Esophagus squamous epithelium (tissue), 5 donors: Measurements from ENCODE around the gene FLYWCH1. TPM values are rescaled to one million over a fixed set of nuclear protein-coding genes. Genes with fewer than 3 reads are reported as not detected.

Experiments used
- DNase-seq: peaks from one replicate; lab custom pipeline; 2025; lab: John Stamatoyannopoulos, UW
- H3K27ac ChIP-seq, 4 donors: fragments of 200-600 bp; sonication (generic); one replicate each; pipeline ENCODE4 v1.5.1; 2016 to 2019; ENCODE audit warnings: mild to moderate bottlenecking in 1 of 4
- H3K27me3 ChIP-seq, 4 donors: fragments of 200-600 bp; sonication (generic); 1 replicate in 3 of 4; 2 replicates in 1 of 4; pipeline versions ENCODE4 v1.5.1 to v1.6.0; 2017 to 2021; ENCODE audit warnings: antibody characterized with exemption in 1 of 4
- H3K36me3 ChIP-seq, 3 donors: fragments of 200-600 bp; sonication (generic); one replicate each; pipeline ENCODE4 v1.5.1; 2016 to 2019
- H3K4me1 ChIP-seq, 3 donors: fragments of 200-600 bp; sonication (generic); one replicate each; pipeline ENCODE4 v1.5.1; 2017 to 2019
- H3K4me3 ChIP-seq, 4 donors: fragments of 200-600 bp; sonication (generic); 1 replicate in 3 of 4; 2 replicates in 1 of 4; pipeline ENCODE4 v1.5.1; 2016 to 2019; ENCODE audit warnings: mild to moderate bottlenecking in 2 of 4, moderate library complexity in 1 of 4
- H3K9me3 ChIP-seq, 3 donors: fragments of 200-600 bp; sonication (generic); one replicate each; pipeline ENCODE4 v1.5.1; 2016 to 2019
- CTCF ChIP-seq, 6 experiments: fragments of 450-650 bp in 4 of 6; fragments of 200-600 bp in 2 of 6; sonication (generic) in 2 of 6; IDR thresholded peaks; one replicate each; pipeline ENCODE4 v1.5.1; 2016 to 2019; ENCODE audit warnings: antibody characterized with exemption in 6 of 6, mild to moderate bottlenecking in 4 of 6, moderate library complexity in 4 of 6
- POLR2A ChIP-seq, 4 donors: fragments of 450-650 bp; IDR thresholded peaks; one replicate each; pipeline ENCODE4 v1.6.1; 2017; ENCODE audit warnings: antibody characterized with exemption in 4 of 4, mild to moderate bottlenecking in 4 of 4, moderate library complexity in 3 of 4
- WGBS, 2 donors: methylation state at CpG; one replicate each; pipeline ENCODE4 v1.1.5; 2018; 5-methylcytosine and 5-hydroxymethylcytosine counted together
- intact Hi-C: fragments of 100-400 bp; cut with DNase I; formaldehyde crosslinking; loops from one replicate; pipeline ENCODE4 v1.15.0; 2022
- total RNA-seq, 4 donors: library from RNA; depleted of rRNA; stranded (reverse); fragments of >200 nt; gene quantifications; one replicate each; pipeline ENCODE4 v1.1.0, GENCODE V29; 2016
- donor health status: DM: yes; HTN: yes; CAD: no.

The FLYWCH1 gene
- total RNA-seq, 4 donors from 2014 or later = 25.4 to 52.1 (median 27.1) TPM

GRCh38 chr16:2975161-2975795 lies 63.5 kb downstream of the FLYWCH1 start:
- WGBS, 2 donors = 91% methylated on average over 9 of the region's 28 CpGs; no CpG with 5 or more reads in 1 of the 2 donors
- no peak for DNase-seq
- peaks cover 11 to 44% (median 19%) of the 10 kb centered on the region in 3 donors for H3K4me1 ChIP-seq

GRCh38 chr16:2976201-2976600 lies 64.5 kb downstream of the FLYWCH1 start:
- WGBS, 2 donors = 71 to 92% methylated on average over 7 of the region's 7 CpGs
- intact Hi-C loops = no loop called here
- DNase-seq = no peak
- TF ChIP-seq CTCF (IDR thresholded peaks at IDR 0.05) (no peak), POLR2A (IDR thresholded peaks at IDR 0.05) (no peak)
- Histone ChIP-seq H3K27ac (no peak overlapping the region), H3K27me3 (peaks cover 0 to 16% (median 0%) of the 10 kb centered on the region in 4 donors), H3K9me3 (no peaks in the 10 kb centered on the region), H3K36me3 (peaks cover 0 to 6% (median 0%) of the 10 kb centered on the region in 3 donors), H3K4me1 (peaks cover 11 to 42% (median 16%) of the 10 kb centered on the region in 3 donors), H3K4me3 (no peak overlapping the region)

More at GRCh38 chr16:2975161-2975795, 63.5 kb downstream of the FLYWCH1 start:
- Histone ChIP-seq H3K27me3 (peaks cover 0 to 16% (median 0%) of the 10 kb centered on the region in 4 donors), H3K36me3 (peaks cover 0 to 6% (median 0%) of the 10 kb centered on the region in 3 donors), H3K9me3 (no peaks in the 10 kb centered on the region), H3K4me3 (no peak overlapping the region), H3K27ac (no peak overlapping the region)
- TF ChIP-seq POLR2A (IDR thresholded peaks at IDR 0.05) (no peak), CTCF (IDR thresholded peaks at IDR 0.05) (no peak)
- intact Hi-C loops = no loop called here

GRCh38 chr16:2976673-2977072 lies 64.9 kb downstream of the FLYWCH1 start:
- Histone ChIP-seq H3K36me3 (peaks cover 0 to 6% (median 0%) of the 10 kb centered on the region in 3 donors), H3K27me3 (peaks cover 0 to 16% (median 0%) of the 10 kb centered on the region in 4 donors), H3K27ac (no peak overlapping the region), H3K4me3 (no peak overlapping the region), H3K4me1 (peaks cover 9 to 42% (median 16%) of the 10 kb centered on the region in 3 donors), H3K9me3 (no peaks in the 10 kb centered on the region)
- WGBS, 2 donors = 93% methylated on average over 4 of the region's 15 CpGs; no CpG with 5 or more reads in 1 of the 2 donors
- intact Hi-C loops = no loop called here
- no peak for TF ChIP-seq CTCF (IDR thresholded peaks at IDR 0.05)
- TF ChIP-seq POLR2A (IDR thresholded peaks at IDR 0.05) = no peak
- DNase-seq = no peak

GRCh38 chr16:2977440-2977839 lies 65.7 kb downstream of the FLYWCH1 start:
- TF ChIP-seq CTCF (IDR thresholded peaks at IDR 0.05) (no peak), POLR2A (IDR thresholded peaks at IDR 0.05) (no peak)
- H3K9me3 ChIP-seq = no peaks in the 10 kb centered on the region
- no peak overlapping the region for H3K27ac ChIP-seq
- DNase-seq = no peak
- peaks cover 0 to 16% (median 0%) of the 10 kb centered on the region in 4 donors for H3K27me3 ChIP-seq
- peaks cover 0 to 6% (median 0%) of the 10 kb centered on the region in 3 donors for H3K36me3 ChIP-seq
- WGBS, 2 donors = 40 to 71% methylated on average over 1 to 4 of the region's 6 CpGs
- intact Hi-C loops = no loop called here
- H3K4me1 ChIP-seq = peaks cover 9 to 42% (median 16%) of the 10 kb centered on the region in 3 donors
- no peak overlapping the region for H3K4me3 ChIP-seq

GRCh38 chr16:2979669-2980226 lies 68.0 kb downstream of the FLYWCH1 start:
- intact Hi-C loops = no loop called here
- H3K9me3 ChIP-seq = no peaks in the 10 kb centered on the region
- 4 to 23% methylated on average over 7 to 24 of the region's 43 CpGs for WGBS, 2 donors

More at GRCh38 chr16:2979669-2980226, 68.0 kb downstream of the FLYWCH1 start:
- Histone ChIP-seq H3K4me1 (peaks cover 15 to 61% (median 23%) of the 10 kb centered on the region in 3 donors), H3K27me3 (peaks cover 0 to 16% (median 0%) of the 10 kb centered on the region in 4 donors), H3K27ac (peak overlapping the region in 3 of 4 donors; percentile 87 to 92 (median 87)), H3K36me3 (no peaks in the 10 kb centered on the region), H3K4me3 (peak overlapping the region; percentile 62 to 90 (median 66))
- DNase-seq = no peak
- TF ChIP-seq POLR2A (IDR thresholded peaks at IDR 0.05) (no peak), CTCF (IDR thresholded peaks at IDR 0.05) (no peak)
